Measurements from ENCODE around the gene ZNF584.

Gene ZNF584

GRCh38 chr19:58380662-58381459, 27.6 kb upstream of the ZNF584 start, which contains the start of gene ZNF837:
Gene ZNF837, minus strand, starts transcription at chr19:58381030. Its CDS starts 11,698 bp downstream, at chr19:58369332.
- ATAC-seq, result peak; percentile 87
- Mint-ChIP-seq H3K9me3 (no peaks in the 10 kb centered on the region), H3K36me3 (ENCODE audit: low read depth) (no peaks in the 10 kb centered on the region), H3K27me3 (no peaks in the 10 kb centered on the region), H3K4me1 (peaks cover 33% of the 10 kb centered on the region), H3K4me3 (peak within 1 kb of the TSS; percentile 92), H3K27ac (peak within 1 kb of the TSS; percentile 96)
- DNase-seq, result peak; percentile 95

GRCh38 chr19:58381460-58382212, 26.8 kb upstream of the ZNF584 start:
- Mint-ChIP-seq H3K9me3 (no peaks in the 10 kb centered on the region), H3K36me3 (ENCODE audit: low read depth) (no peaks in the 10 kb centered on the region), H3K27me3 (no peaks in the 10 kb centered on the region), H3K27ac (peak overlapping the region; percentile 87), H3K4me1 (peaks cover 36% of the 10 kb centered on the region), H3K4me3 (peak overlapping the region; percentile 92)
- ATAC-seq (no peak), DNase-seq (no peak)

GRCh38 chr19:58382997-58383603, 25.3 kb upstream of the ZNF584 start:
- peak overlapping the region; percentile 24 for H3K4me3 Mint-ChIP-seq
- H3K9me3 Mint-ChIP-seq, result no peaks in the 10 kb centered on the region
- no peak overlapping the region for H3K27ac Mint-ChIP-seq
- no peak for ATAC-seq
- peaks cover 13% of the 10 kb centered on the region for H3K36me3 Mint-ChIP-seq (ENCODE audit: low read depth)
- H3K4me1 Mint-ChIP-seq, result peaks cover 48% of the 10 kb centered on the region
- no peaks in the 10 kb centered on the region for H3K27me3 Mint-ChIP-seq
- no peak for DNase-seq

- Mint-ChIP-seq H3K27ac (peak overlapping the region; percentile 99), H3K9me3 (no peaks in the 10 kb centered on the region), H3K36me3 (ENCODE audit: low read depth) (peaks cover 29% of the 10 kb centered on the region), H3K4me1 (peaks cover 55% of the 10 kb centered on the region), H3K4me3 (peak overlapping the region; percentile 98), H3K27me3 (no peaks in the 10 kb centered on the region)
- DNase-seq (no peak), ATAC-seq (no peak)
Measured at GRCh38 chr19:58385313-58385890, 23.0 kb upstream of the ZNF584 start.

- ATAC-seq, result no peak
- peak overlapping the region; percentile 98 for H3K4me3 Mint-ChIP-seq
- no peaks in the 10 kb centered on the region for H3K9me3 Mint-ChIP-seq
- no peaks in the 10 kb centered on the region for H3K27me3 Mint-ChIP-seq
- H3K36me3 Mint-ChIP-seq (ENCODE audit: low read depth), result peaks cover 35% of the 10 kb centered on the region
- H3K4me1 Mint-ChIP-seq, result peaks cover 60% of the 10 kb centered on the region
- peak; percentile 49 for DNase-seq
- H3K27ac Mint-ChIP-seq, result peak overlapping the region; percentile 99
Measured at GRCh38 chr19:58385891-58386575, 22.4 kb upstream of the ZNF584 start.

- Mint-ChIP-seq H3K36me3 (ENCODE audit: low read depth) (peaks cover 41% of the 10 kb centered on the region), H3K4me1 (peaks cover 60% of the 10 kb centered on the region), H3K9me3 (no peaks in the 10 kb centered on the region), H3K27ac (peak within 1 kb of the TSS; percentile 99), H3K27me3 (no peaks in the 10 kb centered on the region), H3K4me3 (peak within 1 kb of the TSS; percentile 98)
- ATAC-seq, result peak; percentile 93
- peak; percentile 94 for DNase-seq
Measured at GRCh38 chr19:58386576-58387337, 21.7 kb upstream of the ZNF584 start, which contains the start of gene RPS5. Gene RPS5, plus strand, starts transcription at chr19:58387269. Its CDS starts 869 bp downstream, at chr19:58388138.

- ATAC-seq, result no peak
- peaks cover 48% of the 10 kb centered on the region for H3K36me3 Mint-ChIP-seq (ENCODE audit: low read depth)
- H3K9me3 Mint-ChIP-seq, result no peaks in the 10 kb centered on the region
- no peaks in the 10 kb centered on the region for H3K27me3 Mint-ChIP-seq
- H3K4me3 Mint-ChIP-seq, result peak overlapping the region; percentile 98
- peak overlapping the region; percentile 99 for H3K27ac Mint-ChIP-seq
- no peak for DNase-seq
- peaks cover 57% of the 10 kb centered on the region for H3K4me1 Mint-ChIP-seq
Measured at GRCh38 chr19:58387338-58388174, 20.9 kb upstream of the ZNF584 start.

- Mint-ChIP-seq H3K27ac (peak overlapping the region; percentile 99), H3K4me3 (peak overlapping the region; percentile 98), H3K9me3 (no peaks in the 10 kb centered on the region), H3K36me3 (ENCODE audit: low read depth) (peaks cover 54% of the 10 kb centered on the region), H3K27me3 (no peaks in the 10 kb centered on the region), H3K4me1 (peaks cover 55% of the 10 kb centered on the region)
- ATAC-seq (no peak), DNase-seq (no peak)
Measured at GRCh38 chr19:58388175-58388526, 20.3 kb upstream of the ZNF584 start.

- H3K27me3 Mint-ChIP-seq, result peaks cover 9% of the 10 kb centered on the region
- no peak for ATAC-seq
- no peaks in the 10 kb centered on the region for H3K9me3 Mint-ChIP-seq
- no peak for DNase-seq
- peaks cover 63% of the 10 kb centered on the region for H3K36me3 Mint-ChIP-seq (ENCODE audit: low read depth)
- no peak overlapping the region for H3K27ac Mint-ChIP-seq
- H3K4me1 Mint-ChIP-seq, result peaks cover 47% of the 10 kb centered on the region
- no peak overlapping the region for H3K4me3 Mint-ChIP-seq
Measured at GRCh38 chr19:58392945-58393724, 15.3 kb upstream of the ZNF584 start.

- H3K36me3 Mint-ChIP-seq (ENCODE audit: low read depth), result peaks cover 58% of the 10 kb centered on the region
- H3K4me3 Mint-ChIP-seq, result no peak overlapping the region
- no peak for DNase-seq
- no peak overlapping the region for H3K27ac Mint-ChIP-seq
- ATAC-seq, result no peak
- H3K9me3 Mint-ChIP-seq, result no peaks in the 10 kb centered on the region
- peaks cover 9% of the 10 kb centered on the region for H3K27me3 Mint-ChIP-seq
- peaks cover 41% of the 10 kb centered on the region for H3K4me1 Mint-ChIP-seq
Measured at GRCh38 chr19:58393725-58394033, 14.8 kb upstream of the ZNF584 start.

GRCh38 chr19:58394821-58395219, 13.6 kb upstream of the ZNF584 start:
- H3K9me3 Mint-ChIP-seq, result no peaks in the 10 kb centered on the region
- H3K4me3 Mint-ChIP-seq, result no peak overlapping the region
- peaks cover 9% of the 10 kb centered on the region for H3K27me3 Mint-ChIP-seq
- DNase-seq, result no peak
- ATAC-seq, result no peak
- H3K27ac Mint-ChIP-seq, result peak overlapping the region; percentile 39
- peaks cover 50% of the 10 kb centered on the region for H3K36me3 Mint-ChIP-seq (ENCODE audit: low read depth)
- peaks cover 34% of the 10 kb centered on the region for H3K4me1 Mint-ChIP-seq

GRCh38 chr19:58395220-58395978, 13.1 kb upstream of the ZNF584 start, which contains the start of gene RNF225:
Gene RNF225, plus strand, starts transcription at chr19:58395656. Its CDS starts 434 bp downstream, at chr19:58396090.
- H3K36me3 Mint-ChIP-seq (ENCODE audit: low read depth), result peaks cover 48% of the 10 kb centered on the region
- H3K9me3 Mint-ChIP-seq, result no peaks in the 10 kb centered on the region
- peak; percentile 44 for ATAC-seq
- peaks cover 9% of the 10 kb centered on the region for H3K27me3 Mint-ChIP-seq
- H3K4me1 Mint-ChIP-seq, result peaks cover 31% of the 10 kb centered on the region
- peak within 1 kb of the TSS; percentile 39 for H3K27ac Mint-ChIP-seq
- DNase-seq, result no peak
- H3K4me3 Mint-ChIP-seq, result no peak within 1 kb of the TSS
